IMR-90 (cell line): Measurements from ENCODE around the gene HGFAC. TPM values are rescaled to one million over a fixed set of nuclear protein-coding genes. Genes with fewer than 3 reads are reported as not detected.

Experiments used
- ATAC-seq: fragments of 200-7000 bp; cut with Tn5 transposase; 2 replicates; pipeline ENCODE4 v1.9.1; 2020; ENCODE audit warnings: low read depth, mild to moderate bottlenecking, moderate library complexity
- BruUV-seq: library from RNA; stranded (reverse); fragments of 400-500 nt; replicated peaks from 2 replicates; lab custom pipeline; 2021; lab: Mats Ljungman, UMichigan
- CTCF ChIA-PET: fragments of 300-600 bp; formaldehyde crosslinking; extraction: SDS; loops from one replicate; lab custom pipeline; 2021; ENCODE audit warnings: antibody characterized with exemption; lab: Yijun Ruan, JAX
- POLR2A ChIA-PET: fragments of 300-600 bp; sonication (Branson Sonifier 250); formaldehyde crosslinking; loops from one replicate; lab custom pipeline; 2022; ENCODE audit warnings: antibody characterized with exemption; ENCODE audit not compliant: unreplicated experiment; lab: Charles Lee
- DNase-seq: peaks from one replicate; pipeline ENCODE4 v3.0.0; 2013
- H2AFZ ChIP-seq: replicated peaks from 2 replicates; pipeline ENCODE3; 2013; ENCODE audit warnings: low read length, mild to moderate bottlenecking; ENCODE audit not compliant: poor library complexity
- H2AK5ac ChIP-seq: 2 replicates; pipeline ENCODE4 v1.6.1; 2013; ENCODE audit warnings: low read depth, low read length, inconsistent platforms
- H2AK9ac ChIP-seq: replicated peaks from 2 replicates; pipeline ENCODE3; 2013; ENCODE audit warnings: mild to moderate bottlenecking, low read depth, low read length, moderate library complexity; ENCODE audit not compliant: poor library complexity
- H2BK120ac ChIP-seq: 2 replicates; pipeline ENCODE4 v1.6.1; 2013; ENCODE audit warnings: low read depth, low read length, inconsistent platforms
- H2BK15ac ChIP-seq: 3 replicates; pipeline ENCODE4 v1.6.1; 2013; ENCODE audit warnings: low read depth, low read length, inconsistent platforms
- H2BK20ac ChIP-seq: 2 replicates; pipeline ENCODE4 v1.6.1; 2013; ENCODE audit warnings: low read depth, mild to moderate bottlenecking, inconsistent platforms, low read length, moderate library complexity
- H2BK5ac ChIP-seq: 2 replicates; pipeline ENCODE4 v1.6.1; 2013; ENCODE audit warnings: mild to moderate bottlenecking, low read depth, low read length, inconsistent platforms; ENCODE audit not compliant: poor library complexity, severe bottlenecking
- H3K14ac ChIP-seq: replicated peaks from 2 replicates; pipeline ENCODE4 v1.6.1; 2013; ENCODE audit warnings: low read depth, low read length, inconsistent platforms
- H3K18ac ChIP-seq: 2 replicates; pipeline ENCODE4 v1.6.1; 2013; ENCODE audit warnings: low read depth, low read length, control low read depth
- H3K23ac ChIP-seq: 2 replicates; pipeline ENCODE4 v1.6.1; 2013; ENCODE audit warnings: low read depth, low read length, inconsistent platforms
- H3K27ac ChIP-seq: 2 replicates; pipeline ENCODE4 v1.5.1; 2013; ENCODE audit warnings: mild to moderate bottlenecking, control low read depth, low read length; ENCODE audit not compliant: insufficient read depth
- H3K27me3 ChIP-seq: 2 replicates; pipeline ENCODE4 v1.6.1; 2013; ENCODE audit warnings: low read length; ENCODE audit not compliant: control insufficient read depth, insufficient read depth
- H3K36me3 ChIP-seq: 2 replicates; pipeline ENCODE4 v1.6.1; 2013; ENCODE audit warnings: low read length, mixed read lengths; ENCODE audit not compliant: control insufficient read depth, insufficient read depth
- H3K4ac ChIP-seq: 2 replicates; pipeline ENCODE4 v1.6.1; 2013; ENCODE audit warnings: low read depth, low read length, inconsistent platforms
- H3K4me1 ChIP-seq: 2 replicates; pipeline ENCODE4 v1.6.1; 2013; ENCODE audit warnings: low read length, mixed read lengths; ENCODE audit not compliant: control insufficient read depth, insufficient read depth
- H3K4me2 ChIP-seq: 2 replicates; pipeline ENCODE4 v1.6.1; 2013; ENCODE audit warnings: low read depth, mild to moderate bottlenecking, control low read depth, low read length, moderate library complexity
- H3K4me3 ChIP-seq: 2 replicates; pipeline ENCODE4 v1.5.1; 2013; ENCODE audit warnings: low read depth, mild to moderate bottlenecking, control low read depth, low read length, moderate library complexity; ENCODE audit not compliant: insufficient read depth
- H3K56ac ChIP-seq: 2 replicates; pipeline ENCODE4 v1.6.1; 2013; ENCODE audit warnings: low read length, inconsistent platforms; ENCODE audit not compliant: insufficient read depth; ENCODE audit errors: extremely low read depth
- H3K79me1 ChIP-seq, 2 experiments: 2 replicates each; pipeline ENCODE4 v1.6.1; 2013; ENCODE audit warnings: low read length in 2 of 2, inconsistent platforms in 1 of 2, low read depth in 1 of 2
- H3K9ac ChIP-seq: 2 replicates; pipeline ENCODE4 v1.6.1; 2013; ENCODE audit warnings: low read depth, low read length, control low read depth
- H3K9me1 ChIP-seq: 2 replicates; pipeline ENCODE4 v1.6.1; 2013; ENCODE audit warnings: low read length, inconsistent platforms; ENCODE audit not compliant: insufficient read depth
- H3K9me3 ChIP-seq: 2 replicates; pipeline ENCODE4 v1.6.1; 2013; ENCODE audit warnings: low read length; ENCODE audit not compliant: control insufficient read depth, insufficient read depth
- H4K20me1 ChIP-seq: 2 replicates; pipeline ENCODE4 v1.6.1; 2013; ENCODE audit warnings: low read length, inconsistent platforms; ENCODE audit not compliant: insufficient read depth
- H4K5ac ChIP-seq: 2 replicates; pipeline ENCODE4 v1.6.1; 2013; ENCODE audit warnings: mild to moderate bottlenecking, low read depth, low read length, control low read depth
- H4K8ac ChIP-seq, 2 experiments: 2 replicates each; pipeline ENCODE4 v1.6.1; 2013; ENCODE audit warnings: low read depth in 2 of 2, low read length in 2 of 2, control low read depth in 1 of 2, inconsistent platforms in 1 of 2
- H4K91ac ChIP-seq: 2 replicates; pipeline ENCODE4 v1.6.1; 2013; ENCODE audit warnings: low read depth, low read length, inconsistent platforms; ENCODE audit not compliant: insufficient read depth
- BHLHE40 ChIP-seq: fragments of 150-350 bp; IDR thresholded peaks from 2 replicates; pipeline ENCODE4 v1.6.1; 2016; ENCODE audit warnings: mild to moderate bottlenecking, low read depth, low read length
- CEBPB ChIP-seq: IDR thresholded peaks from 2 replicates; pipeline ENCODE4 v1.6.1; 2012; ENCODE audit warnings: low read depth, low read length, improper control_type of control experiment
- CHD1 ChIP-seq: IDR thresholded peaks from 2 replicates; pipeline ENCODE4 v1.6.1; 2012; ENCODE audit warnings: low read depth, low read length, improper control_type of control experiment
- CTCF ChIP-seq: conservative IDR thresholded peaks from 2 replicates; pipeline ENCODE4 v1.5.1; 2012; ENCODE audit warnings: mild to moderate bottlenecking, low read depth, low read length, improper control_type of control experiment
- ELK1 ChIP-seq: fragments of 150-350 bp; IDR thresholded peaks from 2 replicates; pipeline ENCODE4 v1.6.1; 2016; ENCODE audit warnings: low read depth, mild to moderate bottlenecking, low read length, moderate library complexity, borderline replicate concordance
- MAFK ChIP-seq: IDR thresholded peaks from 2 replicates; pipeline ENCODE4 v1.6.1; 2012; ENCODE audit warnings: low read depth, low read length, improper control_type of control experiment
- MAZ ChIP-seq: IDR thresholded peaks from 2 replicates; pipeline ENCODE4 v1.6.1; 2012; ENCODE audit warnings: low read depth, mild to moderate bottlenecking, low read length, improper control_type of control experiment, moderate library complexity, borderline replicate concordance
- MXI1 ChIP-seq: IDR thresholded peaks from 2 replicates; pipeline ENCODE4 v1.6.1; 2012; ENCODE audit warnings: low read depth, mild to moderate bottlenecking, low read length, moderate library complexity, borderline replicate concordance
- NFE2L2 ChIP-seq: fragments of 150-350 bp; IDR thresholded peaks from 2 replicates; pipeline ENCODE4 v1.6.1; 2016; ENCODE audit warnings: low read depth, mild to moderate bottlenecking, low read length
- POLR2A ChIP-seq: IDR thresholded peaks from 2 replicates; pipeline ENCODE4 v1.6.1; 2012; ENCODE audit warnings: mild to moderate bottlenecking, low read depth, low read length
- RAD21 ChIP-seq: IDR thresholded peaks from 2 replicates; pipeline ENCODE4 v1.6.1; 2012; ENCODE audit warnings: low read length, improper control_type of control experiment
- RCOR1 ChIP-seq: IDR thresholded peaks from 2 replicates; pipeline ENCODE4 v1.6.1; 2012; ENCODE audit warnings: mild to moderate bottlenecking, low read length, improper control_type of control experiment; ENCODE audit not compliant: insufficient replicate concordance
- SMC3 ChIP-seq: fragments of 150-350 bp; IDR thresholded peaks from 2 replicates; pipeline ENCODE4 v1.6.1; 2016; ENCODE audit warnings: low read depth, mild to moderate bottlenecking, antibody characterized with exemption, low read length, moderate library complexity
- WGBS, 2 experiments: methylation state at CpG; one replicate each; pipeline versions ENCODE4 v1.1.5 to v1.1.7; 2013; ENCODE audit warnings: missing lambda C conversion rate in 2 of 2; ENCODE audit not compliant: insufficient read length in 1 of 2; ENCODE audit errors: extremely low coverage in 2 of 2; 5-methylcytosine and 5-hydroxymethylcytosine counted together
- dilution Hi-C: fragments of 300-500 bp; cut with HindIII; formaldehyde crosslinking; loops from one replicate; pipeline ENCODE4 v1.14.3; 2018; ENCODE audit warnings: low sequenced_read_pairs; ENCODE audit not compliant: unreplicated experiment
- in situ Hi-C: fragments of 300-500 bp; cut with MboI; formaldehyde crosslinking; loops from 3 replicates; pipeline ENCODE4 v1.14.3; 2019; ENCODE audit warnings: low sequenced_read_pairs, inconsistent platforms, mixed read lengths
- intact Hi-C: fragments of 100-400 bp; cut with micrococcal nuclease; formaldehyde crosslinking; loops from 2 replicates; pipeline ENCODE4 v1.10.0; 2022
- polyA plus RNA-seq, 3 experiments: library from polyadenylated mRNA; depleted of rRNA; stranded (reverse); fragments of >200 nt; gene quantifications; 2 replicates each; pipeline ENCODE4 v1.2.3, GENCODE V29; 2012; ENCODE audit warnings: low replicate concordance in 1 of 3
- total RNA-seq: library from RNA; depleted of rRNA; stranded (reverse); fragments of >200 nt; gene quantifications from 2 replicates; pipeline ENCODE4 v1.2.3, GENCODE V29; 2012

The HGFAC gene
- total and polyA plus RNA-seq, 2 of the 4 experiments (the other 2 are of a cell fraction) = 0.05 TPM; not detected in 1

- H4K5ac ChIP-seq = peak overlapping the region; percentile 17
- H2AK9ac ChIP-seq = peak overlapping the region; percentile 99
- BruUV-seq = no TSS peak
- ChIA-PET POLR2A (no interaction called here), CTCF (interaction anchor here (0.9 kb wide), 1 partner anchor 90 kb away, joined by 3 read pairs; no protein-coding TSS in a partner anchor)
- H3K9me3 ChIP-seq = no peaks in the 10 kb centered on the region
- no peak for TF ChIP-seq MXI1
- TF ChIP-seq RCOR1 = no peak
- no peak for TF ChIP-seq RAD21
- no peak for TF ChIP-seq CTCF
- TF ChIP-seq NFE2L2 = no peak
- TF ChIP-seq MAZ = no peak
- TF ChIP-seq POLR2A = no peak
- TF ChIP-seq SMC3 = no peak
- TF ChIP-seq CEBPB = no peak
- no peak for TF ChIP-seq ELK1
- TF ChIP-seq CHD1 = no peak
- no peak for TF ChIP-seq BHLHE40
- TF ChIP-seq MAFK = no peak
- no peak; the same call in 1 of the 2 replicates for ATAC-seq
- H4K8ac ChIP-seq = peak overlapping the region; percentile 85 to 96; a peak in 3 of 4 replicates
- WGBS, 2 experiments = 91% methylated on average over 8 of the region's 22 CpGs; no CpG with 5 or more reads in 1 of the 2 experiments
- peak overlapping the region; percentile 92 for H4K91ac ChIP-seq
- H3K4ac ChIP-seq = peak overlapping the region; percentile 97
- peak overlapping the region; percentile 79 for H2BK5ac ChIP-seq
- H2AFZ ChIP-seq = peak overlapping the region; percentile 90
- peak overlapping the region; percentile 57; the same call in 1 of the 2 replicates for H2BK20ac ChIP-seq
- H2BK120ac ChIP-seq = peak overlapping the region; percentile 80
- 0 out of 2 replicates have a peak, but pooled peaks cover 3% of the 10 kb centered on the region for H3K9me1 ChIP-seq
- no peaks in the 10 kb centered on the region for H3K27me3 ChIP-seq
- dilution Hi-C loops (no loop called here), intact Hi-C loops (loop anchor here (5.0 kb wide), 1 partner anchor 144 kb away; the partner anchor contains the start of gene RGS12), in situ Hi-C loops (no loop called here)
- no peak overlapping the region for H3K56ac ChIP-seq
- no peak for DNase-seq
- peaks cover 11% of the 10 kb centered on the region for H3K4me1 ChIP-seq
- peak overlapping the region; percentile 94; the same call in 1 of the 2 replicates for H2AK5ac ChIP-seq
- H3K27ac ChIP-seq = peak overlapping the region; percentile 1; the same call in 1 of the 2 replicates
- H3K4me3 ChIP-seq = no peak overlapping the region
- H3K23ac ChIP-seq = 0 out of 2 replicates have a peak overlapping the region, but pooled peaks have one; percentile 86
- H4K20me1 ChIP-seq = no peaks in the 10 kb centered on the region; the same call in 1 of the 2 replicates
- H3K9ac ChIP-seq = no peak overlapping the region
- peaks cover 2% of the 10 kb centered on the region; the same call in 1 of the 2 replicates for H3K36me3 ChIP-seq
- H3K4me2 ChIP-seq = no peak overlapping the region
- H3K18ac ChIP-seq = no peak overlapping the region
- H3K14ac ChIP-seq = no peak overlapping the region; the same call in 1 of the 2 replicates
- H3K79me1 ChIP-seq = no peaks in the 10 kb centered on the region
- peak overlapping the region; percentile 50; the same call in 1 of the 3 replicates for H2BK15ac ChIP-seq
Observed at GRCh38 chr4:3436048-3436797, 5.5 kb upstream of the HGFAC start.
